ENCODE measurements around the gene CHST11.
A peak's percentile ranks its signal among the peaks of the same experiment; 100 is the strongest.

CHST11 gene

DNA sequence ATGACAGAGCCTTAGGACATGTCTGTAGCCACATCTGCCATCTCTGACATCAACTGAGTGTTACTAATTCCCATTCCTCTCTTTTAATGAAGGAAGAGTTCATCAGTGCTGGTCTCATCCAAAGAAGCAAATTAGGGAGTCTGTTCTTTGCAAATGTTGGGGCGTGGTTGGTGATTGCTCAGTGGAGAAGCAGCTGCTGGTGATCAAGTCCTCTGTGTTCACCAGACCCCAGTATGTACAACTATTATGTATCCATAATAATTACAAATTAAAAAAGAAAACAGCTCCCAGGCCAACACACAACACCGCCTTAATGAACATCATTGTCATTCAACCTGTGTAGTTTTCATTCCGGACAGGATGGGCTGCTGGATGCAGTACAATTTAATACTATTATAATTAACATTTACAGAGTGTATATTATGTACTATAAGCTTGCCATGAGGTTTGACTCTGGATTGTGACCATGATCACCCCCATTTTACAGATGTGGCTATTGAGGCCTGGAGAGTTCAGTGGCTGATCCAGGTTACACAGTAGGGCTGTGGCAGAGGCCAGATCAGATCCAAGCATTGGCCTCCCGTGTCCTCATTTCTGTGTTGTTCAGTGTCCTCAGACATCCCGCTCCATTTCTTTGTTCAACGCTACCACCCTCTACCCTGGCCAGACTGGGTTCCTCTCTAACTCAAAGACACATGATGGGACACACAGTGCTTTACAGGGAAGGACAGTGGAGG is 179.0 kb downstream of the CHST11 start:
- DNase-seq = no peak

DNA sequence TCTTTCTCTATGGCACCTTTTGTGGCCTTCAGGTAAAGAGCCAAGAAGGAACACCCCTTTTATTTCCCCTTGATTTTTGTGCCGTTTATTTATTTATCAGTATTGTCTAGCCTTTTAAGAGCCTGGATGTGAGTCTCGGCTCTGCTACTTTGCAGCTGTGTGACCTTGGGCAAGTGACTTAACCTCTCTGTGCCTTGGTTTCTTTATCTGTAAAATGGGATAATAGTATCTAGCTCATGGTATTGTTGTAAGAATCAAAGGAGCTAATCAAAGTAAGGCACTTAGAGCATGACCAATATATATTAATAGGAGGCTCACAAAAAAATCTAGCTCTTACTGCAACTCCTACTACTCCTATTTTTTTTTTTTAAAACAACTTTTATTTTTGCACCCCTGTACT is 179.7 kb downstream of the CHST11 start:
- no peak for DNase-seq

DNA sequence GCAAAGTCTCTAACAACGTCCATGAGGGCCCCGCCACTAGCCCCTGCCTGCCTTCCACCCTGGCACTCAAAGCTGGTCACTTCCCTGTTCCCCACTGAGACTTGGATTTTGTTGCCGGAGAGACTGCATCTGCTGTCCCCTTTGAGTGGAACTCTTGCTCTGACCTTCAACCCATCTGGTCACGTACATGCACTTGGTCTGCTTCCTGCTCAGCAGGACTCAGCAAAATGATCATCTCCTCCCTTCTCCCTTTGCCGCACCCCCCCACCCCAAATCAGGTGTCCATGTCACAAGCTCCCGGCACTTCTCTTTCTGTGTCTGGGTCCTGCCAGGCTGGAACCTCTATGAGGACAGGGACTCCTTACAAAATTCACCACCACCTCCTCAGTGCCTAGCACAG is 180.9 kb downstream of the CHST11 start:
- no peak for DNase-seq

DNA sequence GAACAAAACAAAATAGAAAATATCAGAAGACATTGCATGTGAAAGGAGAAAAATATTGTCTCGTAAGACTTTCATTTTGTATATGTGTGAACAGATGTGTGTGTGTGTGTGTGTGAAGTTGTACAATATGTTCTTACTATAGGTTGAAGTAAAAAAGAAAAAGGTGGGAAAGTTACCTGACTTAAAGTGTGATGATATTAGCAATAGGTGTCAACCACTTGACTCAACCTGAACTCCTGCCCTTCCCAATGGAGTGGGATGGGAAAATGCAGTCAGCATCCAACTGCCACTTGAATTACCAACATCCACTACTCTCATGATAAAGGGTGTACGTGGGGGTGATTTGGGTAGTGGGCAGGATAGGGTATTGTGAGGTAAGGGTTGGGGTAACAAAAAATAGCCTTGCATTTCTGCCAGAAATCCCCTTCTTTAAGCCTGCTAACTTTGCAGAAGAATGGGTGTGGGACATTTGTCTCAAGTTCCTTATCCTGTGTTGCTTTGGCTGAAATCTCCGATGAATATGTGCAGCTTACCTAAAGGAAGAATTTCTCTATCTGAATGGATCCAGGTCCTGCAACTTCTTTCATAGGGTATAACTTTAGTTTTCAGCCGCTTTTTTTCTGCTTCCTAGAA is 181.6 kb downstream of the CHST11 start:
- DNase-seq = no peak

DNA sequence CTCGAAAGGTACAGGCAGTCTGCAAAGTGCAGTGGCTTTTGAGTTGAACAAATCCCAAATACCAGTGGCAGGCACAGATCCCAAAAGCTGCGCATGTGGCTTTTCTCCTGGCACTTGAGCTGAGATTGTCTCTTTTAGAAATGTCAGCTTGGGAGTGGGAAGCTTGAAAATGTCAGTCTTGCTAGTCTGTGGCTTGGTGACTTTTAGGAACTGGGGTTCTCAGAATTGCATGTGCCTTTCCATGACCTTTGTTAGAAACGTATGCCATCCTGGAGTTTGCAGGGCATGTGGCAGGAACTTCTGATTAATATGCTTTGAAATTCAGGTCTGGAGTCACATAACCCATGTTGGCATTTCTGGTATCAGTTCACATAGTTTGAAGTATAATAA is 182.1 kb downstream of the CHST11 start:
- no peak for DNase-seq

DNA sequence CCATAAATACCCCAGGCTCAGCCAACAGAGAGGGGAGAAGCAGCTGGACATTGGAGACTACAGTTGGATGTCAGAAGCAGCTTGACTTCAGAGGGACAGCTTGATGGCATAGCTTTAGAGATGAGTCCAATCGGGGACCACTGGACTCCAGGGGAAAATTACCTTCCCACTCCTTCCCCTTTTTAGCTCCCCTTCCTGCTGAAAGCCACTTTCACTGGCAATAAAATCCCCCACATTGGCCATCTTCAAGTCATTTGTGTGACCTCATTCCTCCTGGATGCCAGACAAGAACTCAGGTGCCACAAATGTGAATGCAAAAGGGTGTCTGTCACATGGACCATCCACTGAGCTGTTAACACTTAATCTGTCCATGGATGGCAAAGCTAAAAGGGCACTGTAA is 184.2 kb downstream of the CHST11 start:
- no peak for DNase-seq

DNA sequence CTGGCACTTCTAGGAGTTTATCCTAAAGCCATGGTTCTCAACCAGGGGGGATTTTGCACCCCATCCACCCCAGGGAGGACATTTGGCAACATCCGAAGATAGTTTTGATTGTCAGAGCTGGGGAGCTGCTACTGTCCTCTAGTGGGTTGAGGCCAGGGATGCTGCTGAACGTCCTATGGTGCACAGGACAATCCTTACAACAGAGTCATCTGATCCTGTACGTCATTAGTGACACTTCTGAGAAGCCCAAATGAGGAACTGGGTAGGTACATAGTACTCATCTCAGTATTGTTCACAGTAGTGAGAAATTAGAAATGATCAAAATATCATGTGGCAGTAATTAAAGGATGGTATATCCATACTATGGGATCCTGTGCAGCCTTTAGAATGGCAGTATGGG is 185.1 kb downstream of the CHST11 start:
- DNase-seq = no peak

DNA sequence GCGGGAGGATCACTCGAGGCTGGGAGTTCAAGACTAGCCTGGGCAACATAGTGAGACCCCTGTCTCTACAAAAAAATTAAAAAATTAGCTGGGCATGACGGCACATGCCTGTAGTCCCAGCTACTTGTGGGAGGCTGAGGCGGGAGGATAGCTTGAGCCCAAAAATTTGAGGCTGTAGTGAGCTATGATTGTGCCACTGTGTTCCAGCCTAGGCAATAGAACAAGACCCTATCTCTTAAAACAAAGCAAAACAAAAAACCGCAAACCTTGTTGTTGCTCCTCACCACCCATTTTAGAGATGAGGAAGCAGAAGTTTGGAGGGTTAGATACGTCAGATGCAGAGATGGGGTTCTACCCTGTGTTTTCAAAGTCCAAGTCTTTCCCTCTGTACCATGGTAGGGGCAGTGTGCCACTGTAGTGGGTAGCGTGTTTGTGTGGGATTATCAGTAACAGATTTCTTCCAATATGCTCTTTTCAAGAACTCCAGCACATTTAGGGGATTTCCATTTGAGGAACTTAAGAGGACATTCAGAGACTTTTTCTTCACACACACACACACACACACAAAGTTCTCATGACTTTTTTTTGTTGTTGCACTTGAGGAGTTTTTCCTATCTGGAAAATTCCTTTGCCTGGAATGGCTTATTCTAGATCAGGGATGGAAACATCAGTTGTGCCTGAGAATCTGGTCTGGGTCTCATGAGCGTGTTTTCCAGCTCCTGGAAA is 186.5 kb downstream of the CHST11 start:
- no peak for DNase-seq

DNA sequence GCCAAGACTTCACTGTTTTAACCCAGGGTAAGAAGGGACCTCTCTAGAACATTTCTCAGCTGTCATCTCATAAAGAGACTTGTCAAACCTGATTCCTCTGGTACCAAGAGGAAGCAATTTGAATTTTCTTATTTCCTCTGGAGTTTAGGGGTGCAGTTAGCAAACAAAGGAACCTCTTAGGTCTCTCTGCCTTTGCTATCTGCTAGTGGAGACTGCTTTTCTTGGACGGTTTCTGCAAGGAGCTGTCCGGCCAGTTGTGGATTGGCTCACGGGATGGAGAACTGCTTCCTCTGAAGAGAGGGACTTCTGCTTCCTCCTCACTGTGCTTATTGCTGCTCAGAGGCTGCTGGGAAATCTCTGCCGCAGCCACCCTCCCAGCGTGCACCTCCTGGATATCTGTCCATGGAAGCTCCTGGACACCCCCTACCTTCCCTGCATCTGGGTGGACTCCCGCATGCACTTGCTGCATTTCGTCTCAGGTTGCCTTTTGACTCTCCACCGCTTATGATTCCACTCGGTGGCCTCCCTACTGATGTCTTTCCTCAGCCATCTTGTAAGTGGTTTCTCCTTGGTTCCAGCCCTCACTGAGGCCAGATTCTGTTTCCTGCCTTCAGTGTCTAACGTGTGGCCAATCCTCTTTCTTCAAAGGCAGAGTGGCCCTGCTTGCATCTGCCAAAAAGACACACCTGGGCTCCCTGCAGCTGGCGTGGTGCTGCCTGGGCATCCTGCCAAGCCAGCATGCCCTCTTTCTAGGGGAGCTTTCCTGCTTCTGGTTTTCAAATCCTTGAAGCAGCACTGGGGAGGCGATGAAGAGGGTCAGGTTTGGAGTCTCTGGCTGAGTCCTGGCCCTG is 187.3 kb downstream of the CHST11 start:
- DNase-seq = no peak

DNA sequence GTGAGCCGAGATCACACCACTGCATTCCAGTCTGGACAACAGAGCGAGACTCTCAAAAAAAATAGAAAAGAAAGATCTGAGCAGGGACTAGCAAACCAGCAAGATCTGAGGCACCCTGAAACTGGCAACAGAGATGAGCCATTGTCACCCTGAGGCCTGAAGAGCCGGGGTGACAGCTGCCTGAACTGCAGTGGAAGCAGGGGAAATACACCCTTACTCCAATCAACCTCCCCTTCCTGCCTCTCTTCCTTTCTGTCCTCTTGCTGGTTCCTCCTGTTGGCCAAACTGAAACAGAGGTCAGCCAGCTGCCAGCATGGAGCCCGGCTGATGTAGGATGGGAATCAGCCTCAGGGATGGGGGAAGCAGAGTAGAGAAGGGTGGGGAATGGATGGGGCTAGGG is 192.0 kb downstream of the CHST11 start:
- no peak for DNase-seq

DNA sequence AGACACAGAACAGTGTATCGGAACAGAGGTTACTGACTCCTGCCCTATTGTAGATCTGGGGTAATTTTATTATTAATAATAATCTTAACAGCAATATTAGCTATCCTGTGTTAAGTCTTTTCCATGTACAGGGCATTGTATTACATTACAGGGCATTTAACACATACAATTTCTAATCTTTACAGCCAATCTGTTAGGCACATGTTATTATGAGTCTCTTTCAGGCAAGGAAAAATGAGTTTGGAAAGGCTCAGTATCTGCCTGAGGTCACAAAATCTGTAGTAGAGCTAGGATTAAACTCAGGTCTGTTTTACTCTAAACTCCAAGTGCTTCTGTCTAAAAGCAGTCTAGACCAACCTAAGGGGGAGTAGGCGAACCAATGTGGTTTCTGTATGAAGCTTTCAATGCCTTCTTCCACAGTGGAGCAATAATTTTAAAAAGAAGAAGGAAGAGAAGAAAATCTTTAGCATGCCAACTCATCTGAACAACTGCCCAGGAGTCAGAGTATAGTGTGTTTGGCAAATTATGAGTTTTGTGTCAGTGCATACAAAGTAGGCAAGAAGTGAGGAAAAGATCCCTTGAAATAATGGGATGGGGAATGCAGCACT is 192.6 kb downstream of the CHST11 start:
- DNase-seq = no peak

DNA sequence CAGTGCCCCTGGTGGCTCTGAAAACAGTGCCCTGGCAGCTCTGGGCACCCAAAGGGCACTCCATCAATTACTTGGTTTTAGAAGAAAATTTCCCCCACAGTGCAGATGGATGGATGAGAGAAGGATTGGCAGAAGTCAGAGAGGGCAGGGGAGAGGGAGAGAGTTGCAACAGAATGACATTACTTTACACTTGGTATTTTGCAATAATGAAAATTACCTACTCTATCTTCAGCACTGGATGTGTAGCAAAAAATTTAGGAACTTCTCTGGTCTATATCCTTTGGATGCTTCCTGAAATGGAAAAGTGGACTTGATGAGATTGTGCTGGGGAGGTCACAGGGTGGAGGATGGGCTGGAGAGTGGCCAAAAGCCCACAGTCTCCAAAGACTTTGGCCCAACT is 193.2 kb downstream of the CHST11 start:
- DNase-seq = no peak

DNA sequence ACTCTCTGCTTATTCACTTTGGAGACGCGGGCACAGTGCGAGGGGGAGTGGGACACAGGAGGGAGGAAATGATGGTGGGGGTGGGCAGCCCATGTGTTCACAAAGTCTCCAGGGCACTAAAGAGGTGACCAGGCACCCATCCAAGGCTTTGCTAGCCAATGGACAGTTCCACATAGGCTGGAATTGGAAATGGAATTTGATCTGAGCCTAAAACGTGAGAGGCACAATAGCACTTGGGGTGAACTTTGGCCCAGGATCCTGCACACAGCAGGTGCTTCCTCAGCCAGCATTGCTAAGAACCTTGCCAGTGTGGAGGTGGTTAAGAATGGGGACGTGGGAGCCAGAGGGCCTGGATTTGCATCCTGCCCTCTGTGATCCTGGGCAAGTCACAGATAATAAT is 193.8 kb downstream of the CHST11 start:
- DNase-seq = no peak

DNA sequence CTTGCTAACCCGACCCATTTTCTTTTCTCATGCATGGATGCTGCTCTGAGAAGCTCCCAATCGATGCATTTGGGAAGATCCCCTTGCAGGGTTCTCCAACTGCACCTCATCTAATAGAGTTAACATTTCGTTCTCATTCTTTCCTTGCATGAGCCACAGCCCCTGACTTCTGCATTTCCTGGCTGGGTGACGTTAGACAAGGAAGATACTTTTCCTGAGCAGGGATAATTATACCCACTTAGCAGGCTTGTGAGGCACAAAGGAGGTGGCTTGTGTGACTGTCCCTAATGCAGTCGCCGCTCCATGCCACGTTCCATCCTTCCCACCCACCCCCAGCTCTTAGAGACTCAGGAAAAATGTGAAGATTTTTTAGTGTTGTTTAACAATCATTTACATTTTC is 195.1 kb downstream of the CHST11 start:
- DNase-seq = no peak

DNA sequence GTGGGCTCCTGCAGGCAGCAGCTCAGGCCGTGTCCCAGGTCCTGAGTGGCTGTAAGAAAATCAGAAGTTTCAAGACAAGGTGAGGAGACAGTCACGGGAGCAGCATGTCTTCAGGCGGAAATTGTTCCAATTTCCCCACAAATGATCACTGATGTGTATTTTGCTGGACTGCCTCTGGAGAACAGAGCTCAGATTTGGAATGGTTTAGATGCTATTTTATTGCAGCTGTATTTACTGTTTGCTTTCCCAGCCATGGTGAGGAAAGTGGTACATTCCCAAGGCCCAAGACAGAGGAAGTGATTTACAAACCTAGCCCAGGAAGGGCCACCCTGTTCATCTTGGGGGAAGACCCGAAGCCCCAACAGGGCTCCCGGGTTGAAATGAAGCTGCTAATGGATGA is 195.6 kb downstream of the CHST11 start:
- DNase-seq = no peak

DNA sequence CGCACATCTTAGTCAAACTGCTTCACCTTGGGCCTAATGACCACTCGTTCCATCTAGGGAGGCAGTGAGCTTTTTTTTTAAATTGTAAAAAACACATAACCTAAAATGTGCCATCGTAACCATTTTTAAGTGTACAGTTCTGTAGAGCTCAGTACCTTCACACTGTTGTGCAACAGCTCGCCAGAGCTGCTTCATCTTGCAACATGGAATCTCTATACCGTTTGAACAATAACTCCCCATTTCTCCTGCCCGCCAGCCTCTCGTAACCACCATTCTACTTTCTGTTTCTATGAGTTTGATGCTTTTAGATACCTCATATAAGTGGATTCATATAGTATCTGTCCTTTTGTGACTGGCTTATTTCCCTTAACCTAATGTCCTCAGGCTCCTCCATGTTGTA is 196.2 kb downstream of the CHST11 start:
- DNase-seq = no peak

DNA sequence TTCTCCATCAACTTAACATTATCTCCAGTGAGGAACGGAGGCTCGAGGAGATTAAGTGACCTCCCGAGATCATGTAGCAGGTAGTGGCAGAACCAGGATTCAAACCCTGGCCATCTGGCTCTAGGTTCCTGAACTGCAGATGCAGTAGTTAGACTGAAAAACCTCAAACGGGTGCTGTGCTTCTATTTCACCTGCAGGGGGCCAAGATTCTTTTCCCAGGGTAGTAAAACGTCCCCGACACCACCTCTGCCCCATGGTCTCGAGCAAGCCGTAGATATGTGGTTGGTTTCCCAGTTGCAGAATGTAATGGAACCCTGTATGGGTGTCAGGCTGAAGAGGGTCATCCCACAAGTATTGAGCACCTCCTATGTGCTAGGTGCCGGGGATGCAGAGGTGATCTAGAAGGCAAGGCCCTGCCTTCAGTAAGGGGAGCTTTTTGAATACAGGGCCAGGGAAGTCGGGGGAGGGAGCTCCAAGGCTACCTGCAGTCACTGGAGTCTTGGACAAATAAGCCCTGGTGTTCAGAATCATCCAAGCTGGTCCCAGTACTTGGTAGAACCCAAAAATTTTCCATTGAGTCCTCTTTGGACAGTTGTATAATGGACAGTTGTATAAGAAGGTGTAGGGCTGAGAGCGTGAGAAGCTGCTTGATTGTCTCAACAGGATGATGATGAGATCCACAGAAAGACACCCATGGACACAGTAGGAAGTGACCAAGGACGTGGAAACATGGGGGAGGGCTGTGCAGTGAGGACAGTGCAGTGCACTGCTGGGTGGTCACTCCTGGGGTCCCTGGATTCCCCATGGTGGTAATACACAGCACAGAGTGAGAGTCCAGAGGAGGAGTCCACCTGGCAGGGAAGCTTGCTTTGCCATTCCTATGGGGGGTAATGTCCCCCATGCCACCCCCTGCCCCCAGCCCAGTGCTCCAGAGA is 197.2 kb downstream of the CHST11 start:
- DNase-seq = peak; percentile 28

DNA sequence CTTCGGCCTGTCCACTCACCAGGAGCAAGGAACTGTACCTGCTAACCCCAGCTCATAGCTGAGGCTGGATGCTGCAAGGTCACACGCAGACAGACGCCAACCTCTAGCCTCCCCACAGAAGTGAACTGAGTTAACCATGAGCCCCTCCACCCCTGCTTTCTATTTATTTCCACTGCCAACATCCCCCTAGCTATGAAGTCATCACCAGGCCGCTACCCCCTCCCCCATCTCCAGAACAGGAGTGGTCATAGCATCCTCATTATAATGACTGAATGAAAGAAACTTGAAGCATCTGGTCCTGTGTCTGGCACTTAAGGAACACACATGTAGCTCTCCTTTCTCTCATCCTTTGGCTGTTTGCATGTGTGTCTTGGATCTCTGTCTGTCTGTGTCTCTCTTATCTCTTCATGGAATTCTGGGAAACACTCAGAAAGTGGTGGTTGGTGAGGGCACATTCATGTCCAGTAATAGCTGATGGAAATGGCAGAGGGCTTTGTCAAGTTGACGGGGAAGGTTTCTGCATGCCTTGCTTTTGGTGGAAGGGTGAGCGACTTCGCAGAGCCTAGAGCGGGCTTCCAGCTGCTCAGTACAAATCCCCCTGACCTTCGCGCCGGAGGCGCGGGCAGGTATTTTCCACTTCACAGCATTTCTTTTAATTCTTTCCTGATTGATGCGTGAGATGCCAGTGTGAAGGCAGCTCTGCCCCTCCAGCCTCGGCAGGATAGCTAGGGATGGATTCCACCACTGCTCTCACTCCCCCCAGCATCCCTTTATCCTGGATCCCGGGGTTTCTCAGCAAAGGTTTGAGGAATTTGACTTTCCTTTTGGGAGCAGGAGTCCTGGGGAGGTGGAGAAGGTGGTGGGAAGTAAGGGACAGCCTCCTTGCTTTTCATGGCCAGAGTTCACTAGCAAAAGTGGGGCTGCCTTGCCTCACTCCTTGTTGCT is 198.2 kb downstream of the CHST11 start:
- DNase-seq = no peak

DNA sequence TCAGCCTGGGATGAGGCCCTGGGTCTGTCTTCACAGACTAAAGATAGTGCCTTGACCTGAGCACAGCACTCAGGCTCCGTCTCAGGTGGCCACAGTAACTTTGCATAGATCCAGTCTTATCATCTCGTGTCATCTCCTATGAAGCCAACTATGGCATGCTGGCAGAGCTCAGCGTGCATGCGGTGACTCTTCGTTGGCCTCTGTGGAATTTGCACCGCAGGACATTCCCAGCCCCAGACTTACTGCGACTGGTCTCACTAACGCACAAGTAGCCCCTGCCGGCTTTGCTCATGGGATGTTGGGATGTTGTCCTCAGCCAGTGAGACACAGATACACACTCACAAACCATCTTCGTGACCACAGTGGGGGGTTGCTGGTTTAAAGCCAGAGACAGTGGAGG is 199.6 kb downstream of the CHST11 start:
- DNase-seq = no peak

DNA sequence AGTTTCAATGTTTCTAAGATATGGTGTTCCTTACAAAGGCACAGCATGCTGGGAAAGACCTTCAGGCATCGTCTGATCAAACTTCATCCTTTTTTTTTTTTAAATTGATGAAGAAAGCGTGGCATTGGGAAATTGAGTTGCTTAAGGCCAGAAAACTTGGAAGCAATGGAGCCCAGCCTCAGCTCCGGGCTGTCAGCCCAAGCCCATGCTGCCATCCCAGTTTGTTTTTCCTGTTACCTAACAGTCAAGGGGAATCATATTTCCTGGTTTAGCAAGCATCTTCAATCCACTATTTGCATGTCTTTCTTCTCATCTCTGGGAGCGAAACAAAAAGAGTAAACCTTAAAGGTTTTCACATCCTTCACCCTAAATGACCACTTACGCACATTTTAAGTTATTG is 200.2 kb downstream of the CHST11 start:
- no peak for DNase-seq

Measured in stimulated activated CD4-positive, alpha-beta T cell treated with anti-CD3 and anti-CD28 coated beads, Interleukin-4, amount 100 ng/mL, for 24 hours (primary cell).